ENCODE measurements around the gene LGALS9.

The LGALS9 gene

GRCh38 chr17:27603880-27604794 lies 26.9 kb upstream of the LGALS9 start:
- H3K4me1 ChIP-seq (ENCODE audit: control insufficient read depth, low read depth, low read length) = no peaks in the 10 kb centered on the region
- no peak overlapping the region for H3K9ac ChIP-seq (ENCODE audit: low read length)
- H3K36me3 ChIP-seq (ENCODE audit: control insufficient read depth, low read depth, low read length) = peaks cover 4% of the 10 kb centered on the region
- H3K4me3 ChIP-seq (ENCODE audit: low read length) = no peak overlapping the region
- H3K9me3 ChIP-seq (ENCODE audit: control insufficient read depth, low read depth, low read length) = no peaks in the 10 kb centered on the region
- no peak overlapping the region for H3K27ac ChIP-seq (ENCODE audit: low read length)
- no peaks in the 10 kb centered on the region for H3K27me3 ChIP-seq (ENCODE audit: control insufficient read depth, insufficient read depth, low read length)

- Histone ChIP-seq H3K36me3 (ENCODE audit: control insufficient read depth, low read depth, low read length) (peaks cover 4% of the 10 kb centered on the region), H3K27ac (ENCODE audit: low read length) (no peak overlapping the region), H3K9me3 (ENCODE audit: control insufficient read depth, low read depth, low read length) (no peaks in the 10 kb centered on the region), H3K4me1 (ENCODE audit: control insufficient read depth, low read depth, low read length) (no peaks in the 10 kb centered on the region), H3K27me3 (ENCODE audit: control insufficient read depth, insufficient read depth, low read length) (no peaks in the 10 kb centered on the region), H3K4me3 (ENCODE audit: low read length) (no peak overlapping the region), H3K9ac (ENCODE audit: low read length) (no peak overlapping the region)
These were observed 25.6 kb upstream of the LGALS9 start for GRCh38 chr17:27605409-27605808.

- Histone ChIP-seq H3K4me3 (ENCODE audit: low read length) (no peak overlapping the region), H3K36me3 (ENCODE audit: control insufficient read depth, low read depth, low read length) (peaks cover 11% of the 10 kb centered on the region), H3K9me3 (ENCODE audit: control insufficient read depth, low read depth, low read length) (no peaks in the 10 kb centered on the region), H3K27ac (ENCODE audit: low read length) (no peak overlapping the region), H3K9ac (ENCODE audit: low read length) (no peak overlapping the region), H3K27me3 (ENCODE audit: control insufficient read depth, insufficient read depth, low read length) (no peaks in the 10 kb centered on the region), H3K4me1 (ENCODE audit: control insufficient read depth, low read depth, low read length) (no peaks in the 10 kb centered on the region)
These were observed 23.4 kb upstream of the LGALS9 start for GRCh38 chr17:27607521-27608091.

- peaks cover 11% of the 10 kb centered on the region for H3K36me3 ChIP-seq (ENCODE audit: control insufficient read depth, low read depth, low read length)
- H3K27me3 ChIP-seq (ENCODE audit: control insufficient read depth, insufficient read depth, low read length) = no peaks in the 10 kb centered on the region
- no peaks in the 10 kb centered on the region for H3K9me3 ChIP-seq (ENCODE audit: control insufficient read depth, low read depth, low read length)
- no peak overlapping the region for H3K4me3 ChIP-seq (ENCODE audit: low read length)
- H3K4me1 ChIP-seq (ENCODE audit: control insufficient read depth, low read depth, low read length) = no peaks in the 10 kb centered on the region
- H3K9ac ChIP-seq (ENCODE audit: low read length) = no peak overlapping the region
- H3K27ac ChIP-seq (ENCODE audit: low read length) = no peak overlapping the region
These were observed 22.4 kb upstream of the LGALS9 start for GRCh38 chr17:27608328-27609230.

GRCh38 chr17:27609611-27610303 lies 21.2 kb upstream of the LGALS9 start:
- H3K27ac ChIP-seq (ENCODE audit: low read length) = no peak overlapping the region
- H3K9ac ChIP-seq (ENCODE audit: low read length) = no peak overlapping the region
- no peaks in the 10 kb centered on the region for H3K9me3 ChIP-seq (ENCODE audit: control insufficient read depth, low read depth, low read length)
- H3K27me3 ChIP-seq (ENCODE audit: control insufficient read depth, insufficient read depth, low read length) = no peaks in the 10 kb centered on the region
- H3K36me3 ChIP-seq (ENCODE audit: control insufficient read depth, low read depth, low read length) = peaks cover 11% of the 10 kb centered on the region
- H3K4me3 ChIP-seq (ENCODE audit: low read length) = no peak overlapping the region
- no peaks in the 10 kb centered on the region for H3K4me1 ChIP-seq (ENCODE audit: control insufficient read depth, low read depth, low read length)

- no peak overlapping the region for H3K4me3 ChIP-seq (ENCODE audit: low read length)
- no peaks in the 10 kb centered on the region for H3K9me3 ChIP-seq (ENCODE audit: control insufficient read depth, low read depth, low read length)
- no peaks in the 10 kb centered on the region for H3K27me3 ChIP-seq (ENCODE audit: control insufficient read depth, insufficient read depth, low read length)
- peaks cover 11% of the 10 kb centered on the region for H3K36me3 ChIP-seq (ENCODE audit: control insufficient read depth, low read depth, low read length)
- H3K4me1 ChIP-seq (ENCODE audit: control insufficient read depth, low read depth, low read length) = no peaks in the 10 kb centered on the region
- H3K9ac ChIP-seq (ENCODE audit: low read length) = no peak overlapping the region
- no peak overlapping the region for H3K27ac ChIP-seq (ENCODE audit: low read length)
These were observed 20.7 kb upstream of the LGALS9 start for GRCh38 chr17:27610304-27610677.

GRCh38 chr17:27612160-27612770 lies 18.7 kb upstream of the LGALS9 start:
- no peak overlapping the region for H3K9ac ChIP-seq (ENCODE audit: low read length)
- no peaks in the 10 kb centered on the region for H3K9me3 ChIP-seq (ENCODE audit: control insufficient read depth, low read depth, low read length)
- no peak overlapping the region for H3K4me3 ChIP-seq (ENCODE audit: low read length)
- H3K27me3 ChIP-seq (ENCODE audit: control insufficient read depth, insufficient read depth, low read length) = no peaks in the 10 kb centered on the region
- no peak overlapping the region for H3K27ac ChIP-seq (ENCODE audit: low read length)
- H3K36me3 ChIP-seq (ENCODE audit: control insufficient read depth, low read depth, low read length) = peaks cover 10% of the 10 kb centered on the region
- no peaks in the 10 kb centered on the region for H3K4me1 ChIP-seq (ENCODE audit: control insufficient read depth, low read depth, low read length)

GRCh38 chr17:27613433-27613832 lies 17.6 kb upstream of the LGALS9 start:
- Histone ChIP-seq H3K4me1 (ENCODE audit: control insufficient read depth, low read depth, low read length) (no peaks in the 10 kb centered on the region), H3K27ac (ENCODE audit: low read length) (no peak overlapping the region), H3K9ac (ENCODE audit: low read length) (no peak overlapping the region), H3K9me3 (ENCODE audit: control insufficient read depth, low read depth, low read length) (no peaks in the 10 kb centered on the region), H3K36me3 (ENCODE audit: control insufficient read depth, low read depth, low read length) (peaks cover 18% of the 10 kb centered on the region), H3K4me3 (ENCODE audit: low read length) (no peak overlapping the region), H3K27me3 (ENCODE audit: control insufficient read depth, insufficient read depth, low read length) (no peaks in the 10 kb centered on the region)

- Histone ChIP-seq H3K36me3 (ENCODE audit: control insufficient read depth, low read depth, low read length) (peaks cover 21% of the 10 kb centered on the region), H3K27me3 (ENCODE audit: control insufficient read depth, insufficient read depth, low read length) (no peaks in the 10 kb centered on the region), H3K9me3 (ENCODE audit: control insufficient read depth, low read depth, low read length) (no peaks in the 10 kb centered on the region), H3K9ac (ENCODE audit: low read length) (no peak overlapping the region), H3K4me1 (ENCODE audit: control insufficient read depth, low read depth, low read length) (no peaks in the 10 kb centered on the region), H3K27ac (ENCODE audit: low read length) (no peak overlapping the region), H3K4me3 (ENCODE audit: low read length) (no peak overlapping the region)
These were observed 15.9 kb upstream of the LGALS9 start for GRCh38 chr17:27615121-27615520.

GRCh38 chr17:27616414-27616813 lies 14.6 kb upstream of the LGALS9 start:
- no peak overlapping the region for H3K4me3 ChIP-seq (ENCODE audit: low read length)
- H3K27ac ChIP-seq (ENCODE audit: low read length) = no peak overlapping the region
- H3K9ac ChIP-seq (ENCODE audit: low read length) = no peak overlapping the region
- H3K9me3 ChIP-seq (ENCODE audit: control insufficient read depth, low read depth, low read length) = no peaks in the 10 kb centered on the region
- H3K27me3 ChIP-seq (ENCODE audit: control insufficient read depth, insufficient read depth, low read length) = no peaks in the 10 kb centered on the region
- H3K36me3 ChIP-seq (ENCODE audit: control insufficient read depth, low read depth, low read length) = peaks cover 20% of the 10 kb centered on the region
- H3K4me1 ChIP-seq (ENCODE audit: control insufficient read depth, low read depth, low read length) = no peaks in the 10 kb centered on the region

GRCh38 chr17:27618417-27618816 lies 12.6 kb upstream of the LGALS9 start:
- H3K36me3 ChIP-seq (ENCODE audit: control insufficient read depth, low read depth, low read length) = peaks cover 21% of the 10 kb centered on the region
- H3K4me1 ChIP-seq (ENCODE audit: control insufficient read depth, low read depth, low read length) = no peaks in the 10 kb centered on the region

More at GRCh38 chr17:27618417-27618816, 12.6 kb upstream of the LGALS9 start:
- Histone ChIP-seq H3K4me3 (ENCODE audit: low read length) (no peak overlapping the region), H3K27ac (ENCODE audit: low read length) (no peak overlapping the region), H3K9ac (ENCODE audit: low read length) (no peak overlapping the region), H3K27me3 (ENCODE audit: control insufficient read depth, insufficient read depth, low read length) (no peaks in the 10 kb centered on the region), H3K9me3 (ENCODE audit: control insufficient read depth, low read depth, low read length) (no peaks in the 10 kb centered on the region)
